Measurements from ENCODE around the gene FAM83F.
"Not testable (repeated sequence)": the region's sequence is repeated elsewhere in the genome, so short reads cannot be mapped to it uniquely, and the experiment has no call there.

FAM83F gene

DNA sequence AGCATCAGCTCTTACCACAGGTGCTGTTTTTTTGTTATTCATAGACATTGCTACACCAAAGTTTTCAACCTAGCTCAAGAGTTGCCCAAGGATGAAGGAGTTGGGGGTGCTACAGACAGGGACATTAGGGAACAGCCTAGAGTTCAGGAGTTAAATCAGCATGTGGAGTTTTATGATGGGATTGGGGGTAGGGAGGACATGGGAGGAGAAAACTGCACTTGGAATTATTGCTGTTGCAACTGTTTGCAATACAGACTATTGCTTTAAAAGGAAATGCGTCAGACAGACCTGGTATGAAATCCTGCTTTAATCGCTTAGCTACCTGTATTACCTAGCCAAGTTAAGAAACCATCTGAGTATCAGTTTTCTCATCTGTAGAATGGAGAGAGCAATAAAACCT, 28.3 kb upstream of the FAM83F start:
- no peak for DNase-seq

- DNase-seq: no peak
Measured at GRCh38 chr22:39967103-39967829, 27.5 kb upstream of the FAM83F start.

DNA sequence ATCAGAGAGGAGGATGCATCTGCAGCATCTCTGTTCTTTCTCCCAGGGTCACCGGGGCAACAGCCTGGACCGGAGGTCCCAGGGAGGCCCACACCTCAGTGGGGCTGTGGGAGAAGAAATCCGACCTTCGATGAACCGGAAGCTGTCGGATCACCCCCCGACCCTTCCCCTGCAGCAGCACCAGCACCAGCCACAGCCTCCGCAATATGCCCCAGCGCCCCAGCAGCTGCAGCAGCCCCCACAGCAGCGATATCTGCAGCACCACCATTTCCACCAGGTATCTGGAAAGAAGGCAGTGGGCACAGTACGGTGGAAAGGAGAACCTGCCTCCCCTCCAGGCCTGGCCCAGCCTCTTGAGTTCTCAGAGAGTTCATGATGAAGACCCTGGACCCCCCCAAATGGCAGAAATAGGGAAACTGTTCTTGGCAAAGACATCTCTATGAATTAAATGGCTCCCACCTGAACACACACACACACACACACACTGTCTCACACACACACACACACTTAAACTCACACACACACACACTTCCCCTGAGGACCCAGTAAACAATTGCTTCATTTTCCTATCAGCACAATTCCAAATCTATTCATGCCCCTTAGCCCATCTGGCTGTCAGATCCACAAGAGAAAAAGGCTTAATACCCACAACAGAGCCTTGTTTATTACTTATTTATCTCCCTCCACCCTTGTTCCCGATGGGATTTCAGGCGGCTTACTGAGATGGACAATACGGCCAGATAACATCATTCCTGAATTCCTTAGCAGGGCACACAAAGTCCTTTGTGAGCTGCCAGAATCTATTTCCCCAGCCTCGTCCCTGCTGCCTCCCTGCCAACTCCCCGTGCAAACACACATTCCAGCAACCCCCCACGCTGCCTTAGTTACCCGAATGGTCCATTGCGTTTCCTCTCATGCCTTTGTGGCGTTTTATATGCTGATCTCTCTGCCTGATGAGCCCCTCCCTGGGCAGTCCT, 26.5 kb upstream of the FAM83F start:
- DNase-seq: no peak

DNA sequence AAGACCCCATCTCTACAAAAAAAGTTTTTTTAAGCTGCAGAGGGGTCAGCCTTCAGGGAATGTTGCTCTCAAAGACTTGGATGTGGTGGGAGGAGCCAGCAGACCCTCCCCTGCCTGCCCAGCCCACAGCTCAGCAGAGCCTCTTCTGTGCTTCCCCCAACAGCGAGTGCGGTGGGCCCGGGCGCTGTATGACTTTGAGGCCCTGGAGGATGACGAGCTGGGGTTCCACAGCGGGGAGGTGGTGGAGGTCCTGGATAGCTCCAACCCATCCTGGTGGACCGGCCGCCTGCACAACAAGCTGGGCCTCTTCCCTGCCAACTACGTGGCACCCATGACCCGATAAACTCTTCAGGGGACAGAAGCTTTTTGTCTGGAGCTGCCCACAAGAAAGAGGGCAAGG, 24.0 kb upstream of the FAM83F start:
- no peak for DNase-seq

DNA sequence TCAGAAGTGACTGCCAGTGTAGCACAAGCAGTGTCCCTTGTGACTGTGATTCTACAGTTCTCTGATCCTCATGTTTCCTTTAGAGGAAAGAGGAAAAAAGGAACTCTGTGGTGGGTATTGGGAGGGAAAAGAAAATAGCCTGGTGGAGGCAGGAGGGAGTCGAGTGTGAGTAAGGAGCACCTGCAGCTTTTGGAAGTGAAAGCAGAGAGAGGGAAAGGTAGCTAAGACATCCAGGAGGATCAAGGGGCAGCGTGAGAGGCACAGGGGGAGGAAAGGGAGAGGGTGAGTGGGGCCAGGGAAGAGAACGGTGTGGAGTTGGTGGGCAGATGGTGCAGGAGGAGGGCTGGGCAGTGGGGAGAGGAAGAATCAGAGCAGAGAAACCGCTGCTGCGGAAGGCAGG, 22.1 kb upstream of the FAM83F start:
- no peak for DNase-seq

DNA sequence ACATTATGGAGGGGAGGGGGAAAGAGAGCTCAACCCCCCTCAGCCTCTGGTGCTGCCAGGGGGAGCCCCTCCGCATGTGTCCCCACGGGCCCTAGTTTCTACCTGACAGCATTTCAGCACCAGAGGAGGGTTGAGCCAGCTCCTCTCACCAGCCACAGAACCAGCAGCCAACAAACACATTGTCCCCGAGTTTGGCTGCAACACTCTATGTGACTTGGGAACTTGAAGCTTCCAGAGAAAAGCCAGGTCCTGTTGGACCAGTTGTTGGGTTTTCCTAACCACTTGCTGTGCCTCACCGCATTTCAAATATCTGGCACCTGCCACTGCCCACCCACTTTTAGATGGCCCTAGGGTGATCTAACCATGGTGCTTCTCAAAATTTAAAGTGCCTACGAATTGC, 21.1 kb upstream of the FAM83F start:
- DNase-seq: no peak

DNA sequence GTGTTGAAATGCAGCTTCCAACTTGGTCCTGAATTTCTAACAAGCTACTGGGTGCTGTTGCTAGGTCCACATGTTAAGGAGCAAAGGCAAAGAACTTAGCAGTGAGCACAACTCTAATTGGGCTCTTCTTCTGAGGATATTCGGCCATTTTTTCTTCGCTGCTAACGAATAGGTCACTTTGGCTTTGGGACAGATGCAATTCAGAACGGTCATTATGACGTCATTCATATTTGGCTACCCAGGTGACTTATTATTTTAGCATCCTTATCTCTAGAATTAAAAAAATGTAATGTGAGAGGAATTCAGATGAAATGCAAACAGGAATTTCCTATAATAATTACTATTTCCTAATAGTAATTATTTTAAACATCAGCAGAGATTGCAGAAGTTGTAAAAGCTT, 20.7 kb upstream of the FAM83F start:
- DNase-seq: no peak

- DNase-seq: no peak
Measured at GRCh38 chr22:39979048-39979447, 15.7 kb upstream of the FAM83F start.

- DNase-seq: no peak
Measured at GRCh38 chr22:39979458-39979857, 15.3 kb upstream of the FAM83F start.

DNA sequence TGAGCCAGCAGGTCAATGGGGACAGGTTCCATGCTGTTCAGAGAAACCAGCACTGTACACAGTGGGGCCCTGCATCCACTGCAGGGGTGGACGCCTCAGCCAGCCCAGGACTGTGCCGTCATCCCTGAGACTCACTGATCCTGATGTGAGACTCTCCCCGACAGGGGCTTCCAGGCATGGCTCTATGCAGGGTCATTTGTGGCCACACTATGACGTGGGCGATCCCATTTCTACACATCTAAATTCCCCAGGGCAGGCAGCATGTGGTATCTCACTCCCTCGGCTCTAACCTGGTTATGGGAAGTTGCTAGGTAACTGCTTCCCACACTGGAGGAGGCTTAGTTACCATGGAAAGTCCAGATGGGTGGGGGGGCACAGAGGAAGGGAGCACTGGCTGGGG, 14.2 kb upstream of the FAM83F start:
- no peak for DNase-seq

GRCh38 chr22:39983346-39983745, 11.4 kb upstream of the FAM83F start:
- no peak for DNase-seq

DNA sequence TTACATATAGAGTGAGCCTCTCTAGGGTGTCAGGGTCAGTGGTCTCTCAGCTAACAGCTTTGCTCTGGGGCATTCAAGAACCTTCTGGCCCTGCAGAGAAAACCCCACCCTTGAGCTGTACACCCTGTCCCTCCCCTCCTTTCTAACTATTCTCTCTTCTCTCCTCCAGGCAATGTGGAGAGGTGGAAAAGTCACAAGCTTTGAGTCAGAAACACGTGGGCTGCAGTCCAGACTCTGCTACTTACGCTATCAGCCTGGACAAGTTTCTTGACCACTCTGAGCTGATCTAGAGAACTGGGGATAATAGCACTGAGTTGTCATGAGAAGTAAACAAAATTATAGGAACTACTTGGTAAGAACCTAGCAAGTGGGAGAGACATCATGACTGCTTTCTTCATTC, 10.7 kb upstream of the FAM83F start:
- DNase-seq: no peak

GRCh38 chr22:39984746-39985145, 10.0 kb upstream of the FAM83F start:
- DNase-seq: no peak

- DNase-seq: no peak
Measured at GRCh38 chr22:39985383-39986035, 9.2 kb upstream of the FAM83F start.

- no peak for DNase-seq
Measured at GRCh38 chr22:39988386-39989114, 6.2 kb upstream of the FAM83F start.

GRCh38 chr22:39989633-39990032, 5.1 kb upstream of the FAM83F start:
- DNase-seq: no peak

DNA sequence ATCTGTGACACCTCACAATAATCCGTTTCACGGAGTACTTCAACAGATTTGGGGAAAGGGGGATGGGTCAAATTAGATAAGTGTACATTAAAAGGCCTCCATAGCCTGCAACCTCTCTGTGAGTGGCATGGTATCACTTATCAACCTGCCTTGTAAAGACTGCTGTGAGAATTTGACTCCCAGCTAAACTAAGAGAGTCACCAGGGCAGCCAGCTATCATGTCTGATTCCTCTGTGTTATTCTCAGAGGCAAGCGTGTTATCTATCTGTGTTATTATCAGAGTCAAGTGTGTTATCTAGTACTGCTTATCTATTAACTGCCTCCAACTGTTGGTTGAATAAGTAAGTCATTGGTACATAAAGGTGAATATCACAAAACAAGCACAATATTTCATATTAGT, 4.1 kb upstream of the FAM83F start:
- no peak for DNase-seq

GRCh38 chr22:39991159-39991860, 3.4 kb upstream of the FAM83F start:
- DNase-seq: no peak

DNA sequence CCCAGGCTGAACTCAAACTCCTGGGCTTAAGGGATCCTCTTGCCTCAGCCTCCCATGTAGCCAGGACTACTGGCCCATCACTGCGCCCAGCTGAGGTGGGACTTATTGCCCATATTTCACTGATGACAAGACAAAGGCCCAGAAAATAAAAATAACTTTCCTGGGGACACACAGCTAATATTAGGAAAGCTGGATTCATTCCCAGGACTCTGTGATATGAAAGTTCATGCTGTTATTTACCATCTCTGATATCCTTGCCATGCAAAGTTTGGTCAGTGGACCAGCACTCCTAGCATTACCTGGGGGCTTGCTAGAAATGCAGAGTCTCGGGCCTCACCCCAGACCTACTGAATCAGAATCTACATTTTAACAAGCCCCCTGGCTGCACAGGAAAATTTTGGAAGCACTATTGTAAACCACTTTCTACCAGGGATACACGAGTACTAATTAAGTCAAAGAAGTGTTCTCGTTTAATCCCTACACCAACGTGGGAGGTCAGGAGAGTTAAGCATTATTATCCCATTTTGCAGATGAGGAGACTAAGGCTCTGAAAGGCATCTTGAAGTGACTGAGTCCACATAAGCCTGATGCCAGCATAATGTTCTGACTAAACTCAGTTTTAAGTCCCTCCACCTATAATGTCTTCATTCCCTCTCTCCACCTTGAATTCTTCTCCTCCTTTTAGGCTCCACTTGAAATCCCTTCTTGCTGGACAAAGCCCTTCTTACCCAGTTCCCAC, 2.5 kb upstream of the FAM83F start:
- DNase-seq: no peak

DNA sequence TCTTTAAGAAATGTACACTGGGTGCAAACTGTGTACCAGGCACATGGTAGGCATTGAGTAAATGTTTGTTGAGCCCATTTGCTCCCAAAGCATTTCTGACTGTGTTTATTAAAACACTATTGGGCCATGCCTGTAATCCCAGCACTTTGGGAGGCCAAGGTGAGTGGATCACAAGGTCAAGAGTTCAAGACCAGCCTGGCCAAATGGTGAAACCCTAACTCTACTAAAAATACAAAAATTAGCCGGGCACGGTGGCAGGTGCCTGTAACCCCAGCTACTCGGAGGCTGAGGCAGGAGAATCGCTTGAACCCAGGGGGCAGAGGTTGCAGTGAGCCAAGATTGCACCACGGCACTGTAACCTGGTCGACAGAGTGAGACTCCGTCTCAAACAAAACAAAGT, 1.9 kb upstream of the FAM83F start:
- not testable (repeated sequence) for DNase-seq

DNA sequence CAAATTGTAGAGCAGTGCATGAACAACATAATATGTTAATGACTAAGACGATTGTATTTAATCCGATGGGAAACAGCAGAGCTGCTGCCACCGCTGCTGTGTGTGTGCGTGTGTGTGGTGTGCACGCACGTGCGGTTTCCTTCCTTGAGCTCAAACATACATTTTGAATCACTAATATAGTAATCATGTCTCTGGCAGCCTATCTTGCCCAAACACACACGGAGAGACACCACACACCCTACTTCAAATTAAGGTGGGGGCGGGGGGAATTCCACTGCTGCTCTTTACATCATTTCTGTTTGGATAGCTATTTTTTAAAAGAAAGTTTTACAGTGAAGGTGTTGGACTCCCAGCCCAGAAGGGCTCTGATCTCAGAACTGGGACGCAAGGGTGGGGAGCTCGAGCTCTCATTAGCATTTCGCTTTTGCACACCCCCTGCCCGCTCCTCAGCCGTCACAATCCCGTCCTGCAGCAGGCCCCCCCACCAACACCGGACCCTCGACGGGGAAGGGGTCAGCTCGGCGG, 651 bp upstream of the FAM83F start:
- no peak for DNase-seq
